Subcutaneous abdominal adipose tissue (tissue), 5 donors: ENCODE measurements around the gene NCK2.

Experiments
- H3K27ac ChIP-seq: one replicate; pipeline ENCODE4 v1.7.0; 2013; ENCODE audit warnings: low read depth, mild to moderate bottlenecking, inconsistent platforms, low read length, moderate library complexity
- H3K27me3 ChIP-seq, 5 donors: one replicate each; pipeline ENCODE4 v1.7.0; 2013; ENCODE audit warnings: low read length in 5 of 5, inconsistent platforms in 1 of 5; ENCODE audit not compliant: control insufficient read depth in 5 of 5, insufficient read depth in 4 of 5
- H3K36me3 ChIP-seq, 5 donors: one replicate each; pipeline ENCODE4 v1.7.0; 2013; ENCODE audit warnings: low read length in 5 of 5; ENCODE audit not compliant: control insufficient read depth in 5 of 5, insufficient read depth in 5 of 5
- H3K4me1 ChIP-seq, 5 donors: one replicate each; pipeline ENCODE4 v1.7.0; 2013; ENCODE audit warnings: low read length in 5 of 5, mild to moderate bottlenecking in 3 of 5, moderate library complexity in 1 of 5; ENCODE audit not compliant: control insufficient read depth in 5 of 5, insufficient read depth in 5 of 5
- H3K4me3 ChIP-seq, 5 donors: one replicate each; pipeline ENCODE4 v1.7.0; 2013; ENCODE audit warnings: low read length in 5 of 5, low read depth in 1 of 5
- H3K9ac ChIP-seq, 5 donors: one replicate each; pipeline ENCODE4 v1.7.0; 2013; ENCODE audit warnings: low read length in 5 of 5, mild to moderate bottlenecking in 4 of 5, moderate library complexity in 3 of 5
- H3K9me3 ChIP-seq, 5 donors: one replicate each; pipeline ENCODE4 v1.7.0; 2013; ENCODE audit warnings: low read length in 5 of 5; ENCODE audit not compliant: control insufficient read depth in 5 of 5
- donor health status: healthy.
- donor health status: healthy.
- donor health status: healthy.
- donor health status: healthy.
- donor health status: healthy.

The NCK2 gene

DNA sequence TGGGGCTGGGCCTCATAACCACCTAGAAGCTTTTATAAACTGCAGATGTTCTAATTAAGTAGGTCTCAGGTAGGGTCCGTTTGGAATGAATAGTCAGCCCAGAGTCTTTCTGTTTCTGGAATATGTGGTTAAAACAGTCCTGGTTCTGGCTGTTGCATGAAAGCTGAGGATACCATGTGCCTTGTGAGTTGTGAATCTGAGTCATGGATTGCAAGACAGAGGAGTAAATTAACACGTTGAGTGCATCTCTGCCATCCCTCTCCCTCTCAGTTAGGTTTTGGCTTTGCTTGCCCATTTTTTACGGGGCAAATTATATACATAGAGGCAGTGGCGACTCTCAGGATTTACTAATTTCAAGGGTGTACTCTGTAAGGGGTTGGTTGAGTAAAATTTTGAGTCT, 59.1 kb downstream of the NCK2 start:
- no peaks in the 10 kb centered on the region for H3K27me3 ChIP-seq
- no peak overlapping the region for H3K4me3 ChIP-seq
- H3K27ac ChIP-seq: no peak overlapping the region
- H3K9ac ChIP-seq: no peak overlapping the region
- peaks cover 0 to 56% (median 17%) of the 10 kb centered on the region in 5 donors for H3K4me1 ChIP-seq
- no peaks in the 10 kb centered on the region for H3K9me3 ChIP-seq
- peaks cover 0 to 3% (median 0%) of the 10 kb centered on the region in 5 donors for H3K36me3 ChIP-seq

DNA sequence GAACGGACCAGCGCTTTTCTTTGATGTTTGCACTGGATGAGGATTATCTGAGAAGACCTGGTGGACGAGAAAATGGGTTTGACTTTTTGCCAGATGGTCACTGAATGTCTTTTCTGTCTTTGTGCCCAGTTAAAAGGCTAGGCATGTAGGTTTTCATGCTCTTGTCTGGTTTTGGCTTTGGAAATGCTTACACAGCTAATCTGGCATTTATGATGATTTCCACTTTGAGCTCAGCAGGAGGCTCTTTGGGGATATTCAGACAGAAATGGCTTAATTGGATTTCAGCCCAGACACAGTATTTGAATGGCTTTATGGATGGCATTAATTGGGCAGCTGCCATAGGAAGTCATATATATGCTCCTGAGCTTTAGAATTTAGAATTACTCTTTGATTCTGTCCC, 59.6 kb downstream of the NCK2 start:
- no peak overlapping the region for H3K9ac ChIP-seq
- no peak overlapping the region for H3K4me3 ChIP-seq
- H3K4me1 ChIP-seq: peaks cover 0 to 54% (median 17%) of the 10 kb centered on the region in 5 donors
- H3K36me3 ChIP-seq: peaks cover 0 to 3% (median 0%) of the 10 kb centered on the region in 5 donors
- H3K9me3 ChIP-seq: no peaks in the 10 kb centered on the region
- no peak overlapping the region for H3K27ac ChIP-seq
- no peaks in the 10 kb centered on the region for H3K27me3 ChIP-seq

DNA sequence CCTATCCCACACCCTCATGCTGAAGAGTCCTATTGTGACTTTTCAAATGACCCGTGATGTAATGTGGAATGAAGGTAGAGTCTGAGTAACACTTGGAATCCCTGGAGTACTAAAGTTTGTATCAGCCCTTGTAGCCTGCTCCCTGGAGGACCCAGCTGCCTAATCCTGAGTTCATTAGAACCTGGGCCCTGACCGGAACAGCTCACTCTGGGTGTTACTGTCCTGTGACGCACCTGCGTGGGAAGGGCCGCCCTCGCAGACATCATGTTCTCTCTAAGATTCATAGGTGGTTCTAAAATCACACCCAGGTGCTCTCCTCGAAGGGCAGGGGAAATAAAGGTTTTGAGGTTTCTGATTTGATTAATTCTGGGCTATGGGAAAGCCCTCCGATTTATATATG, 62.3 kb downstream of the NCK2 start:
- peaks cover 0 to 37% (median 16%) of the 10 kb centered on the region in 5 donors for H3K4me1 ChIP-seq

DNA sequence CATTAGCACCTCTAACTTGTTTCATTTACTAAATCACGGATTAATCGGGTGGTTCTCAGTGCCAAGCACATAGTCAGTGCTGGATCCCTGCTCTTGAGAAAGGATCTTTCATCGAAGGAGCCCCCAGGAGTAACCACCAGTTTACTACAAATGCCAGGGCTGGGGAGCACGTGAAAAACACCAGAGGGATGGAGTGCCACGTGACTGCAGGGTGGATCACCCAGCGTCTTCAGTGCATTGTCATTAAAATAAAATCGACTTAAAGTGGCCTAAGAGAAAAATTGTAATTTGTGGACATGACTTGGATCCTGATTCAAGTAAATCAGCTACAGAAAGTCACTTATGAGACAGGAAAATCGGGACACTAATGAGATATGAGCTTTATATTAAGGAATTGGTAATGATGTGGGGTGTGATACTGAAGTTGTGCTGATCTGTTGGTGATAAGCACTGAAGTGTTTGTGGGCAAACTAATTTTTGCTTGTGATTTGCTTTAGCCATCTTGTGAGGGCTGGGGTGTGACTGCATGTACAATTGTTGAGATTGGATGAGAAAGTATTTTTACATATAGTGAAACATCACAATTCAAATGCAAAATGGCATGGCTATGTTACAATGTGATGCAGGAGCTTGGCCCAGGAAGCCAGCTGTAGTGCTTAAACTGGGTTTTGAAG, 63.8 kb downstream of the NCK2 start:
- H3K9me3 ChIP-seq: no peaks in the 10 kb centered on the region
- H3K4me3 ChIP-seq: no peak overlapping the region
- peaks cover 2 to 38% (median 21%) of the 10 kb centered on the region in 5 donors for H3K4me1 ChIP-seq
- no peak overlapping the region for H3K9ac ChIP-seq
- H3K27ac ChIP-seq: no peak overlapping the region
- H3K27me3 ChIP-seq: no peaks in the 10 kb centered on the region
- peaks cover 0 to 2% (median 0%) of the 10 kb centered on the region in 5 donors for H3K36me3 ChIP-seq

More for the DNA sequence above, 62.3 kb downstream of the NCK2 start:
- no peak overlapping the region for H3K27ac ChIP-seq
- H3K4me3 ChIP-seq: no peak overlapping the region
- H3K27me3 ChIP-seq: no peaks in the 10 kb centered on the region
- no peak overlapping the region for H3K9ac ChIP-seq
- H3K9me3 ChIP-seq: no peaks in the 10 kb centered on the region
- H3K36me3 ChIP-seq: peaks cover 0 to 3% (median 0%) of the 10 kb centered on the region in 5 donors

DNA sequence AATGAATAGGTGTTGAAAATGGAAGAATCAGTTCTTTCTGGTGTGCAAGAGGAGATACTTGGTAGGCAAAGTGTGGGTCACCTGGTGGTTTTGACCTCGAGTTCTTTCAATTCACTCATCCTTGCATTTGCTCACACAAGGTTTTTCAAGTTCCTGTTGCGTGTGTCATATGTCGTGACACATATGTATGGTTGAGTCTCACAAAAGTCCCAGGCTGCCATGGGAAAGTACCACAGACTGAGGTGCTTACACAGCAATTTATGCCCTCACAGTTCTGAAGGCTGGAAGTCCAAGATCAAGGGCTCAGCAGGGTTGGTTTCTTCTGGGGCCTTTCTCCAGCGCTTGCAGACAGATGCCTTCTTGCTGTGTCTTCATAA, 64.4 kb downstream of the NCK2 start:
- Histone ChIP-seq H3K36me3 (peaks cover 0 to 2% (median 0%) of the 10 kb centered on the region in 5 donors), H3K9ac (no peak overlapping the region), H3K27me3 (no peaks in the 10 kb centered on the region), H3K27ac (no peak overlapping the region), H3K9me3 (no peaks in the 10 kb centered on the region), H3K4me3 (no peak overlapping the region), H3K4me1 (peaks cover 2 to 33% (median 19%) of the 10 kb centered on the region in 5 donors)

DNA sequence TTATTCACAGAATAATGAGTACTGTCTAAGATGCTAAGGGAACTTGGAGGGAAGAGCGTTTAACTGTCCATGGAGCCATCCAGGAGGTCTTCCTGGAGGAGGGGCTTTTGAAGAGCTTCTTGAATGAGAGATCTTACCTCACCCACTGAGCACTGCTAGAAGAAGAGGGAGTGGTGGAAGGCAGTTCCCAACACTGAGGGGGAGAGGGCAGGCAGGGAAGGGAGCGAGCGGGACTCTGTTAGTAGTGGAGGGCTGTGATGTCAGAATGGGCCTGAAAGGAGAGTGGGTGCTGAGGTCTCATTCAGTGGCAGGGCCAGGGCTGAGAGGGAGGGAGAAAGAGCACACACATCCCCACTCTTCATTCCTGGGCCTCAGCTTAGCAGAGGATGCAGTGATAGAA, 65.0 kb downstream of the NCK2 start:
- Histone ChIP-seq H3K36me3 (peaks cover 0 to 2% (median 0%) of the 10 kb centered on the region in 5 donors), H3K27me3 (no peaks in the 10 kb centered on the region), H3K4me3 (no peak overlapping the region), H3K9ac (no peak overlapping the region), H3K27ac (no peak overlapping the region), H3K9me3 (no peaks in the 10 kb centered on the region), H3K4me1 (peaks cover 2 to 27% (median 21%) of the 10 kb centered on the region in 5 donors)

DNA sequence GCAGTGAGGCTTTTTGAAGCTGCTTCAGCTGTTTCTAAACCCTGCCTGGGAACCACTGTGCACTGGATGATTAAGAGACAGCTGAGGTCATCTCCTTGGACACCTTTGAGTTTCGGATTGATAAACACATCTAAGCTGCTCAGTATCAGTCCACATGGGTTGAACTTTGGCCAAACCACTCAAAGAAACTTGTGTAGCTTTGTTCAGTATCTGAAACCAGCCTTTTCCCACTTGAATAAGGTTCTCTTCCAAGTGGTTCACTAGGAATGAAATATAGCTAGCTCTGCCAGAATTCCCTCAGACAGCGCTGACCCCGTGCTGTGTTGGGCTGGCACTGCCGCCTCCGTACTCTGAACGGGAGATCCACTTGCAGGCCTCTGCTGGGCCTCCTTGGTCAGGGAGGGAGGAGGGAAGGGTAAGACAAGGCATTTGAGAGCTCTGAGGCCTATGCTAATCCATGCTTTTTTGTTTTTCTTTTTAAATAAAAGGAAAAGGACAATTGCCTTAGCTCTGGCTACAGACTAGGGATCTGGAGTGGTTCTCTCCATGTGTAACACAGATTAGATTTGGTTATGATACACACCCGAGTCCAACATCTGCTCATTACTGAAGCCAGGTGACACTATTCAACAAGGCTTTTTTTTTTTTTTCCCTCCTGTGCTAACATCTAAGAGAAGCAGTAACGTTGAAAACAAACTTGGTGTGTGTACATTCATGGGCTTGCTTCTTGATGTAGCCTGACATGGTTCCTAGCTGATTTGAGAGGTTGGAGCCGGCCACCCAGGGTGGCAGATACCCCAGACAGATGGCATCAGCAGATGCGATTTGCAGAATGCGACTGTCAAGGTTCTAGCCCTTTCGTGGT, 67.7 kb downstream of the NCK2 start:
- Histone ChIP-seq H3K9me3 (no peaks in the 10 kb centered on the region), H3K27ac (no peak overlapping the region), H3K9ac (peak overlapping the region in 1 of 5 donors; percentile 27), H3K36me3 (peaks cover 2 to 10% (median 7%) of the 10 kb centered on the region in 5 donors), H3K4me1 (peaks cover 2 to 23% (median 20%) of the 10 kb centered on the region in 5 donors), H3K4me3 (no peak overlapping the region), H3K27me3 (no peaks in the 10 kb centered on the region)

DNA sequence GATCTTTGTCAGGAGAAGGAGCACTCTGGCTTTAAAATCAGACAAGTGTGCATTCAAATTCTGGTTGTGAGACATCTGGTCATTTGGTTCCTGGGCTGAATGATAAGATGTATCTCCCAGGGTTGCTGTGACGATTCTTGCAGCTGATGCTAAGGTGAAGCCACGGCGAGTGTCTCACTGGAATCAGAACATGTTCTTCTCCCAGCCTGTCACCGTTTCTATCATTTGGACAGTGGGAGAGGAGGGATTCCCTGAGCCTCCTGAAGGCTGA, 68.3 kb downstream of the NCK2 start:
- no peak overlapping the region for H3K9ac ChIP-seq
- H3K4me1 ChIP-seq: peaks cover 2 to 23% (median 19%) of the 10 kb centered on the region in 5 donors

DNA sequence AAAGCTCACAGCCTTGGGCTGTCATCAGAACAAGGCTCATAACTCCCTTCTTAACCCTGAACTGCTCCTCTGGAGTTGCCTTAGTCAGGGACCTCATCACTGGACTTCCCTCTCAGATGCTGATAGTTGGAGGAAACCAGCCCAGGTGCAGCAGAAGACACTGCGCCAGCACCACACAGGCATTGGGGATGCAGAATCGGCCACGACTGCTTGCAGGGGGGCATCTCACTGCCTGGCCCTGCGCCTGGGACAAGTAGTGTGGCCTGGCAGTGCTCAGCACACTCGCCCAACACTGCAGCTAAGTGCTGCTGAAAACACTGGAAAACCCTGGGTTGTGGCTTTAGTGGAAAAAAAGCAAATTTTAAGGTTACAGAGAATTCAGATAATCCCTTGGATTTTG, 68.7 kb downstream of the NCK2 start:
- Histone ChIP-seq H3K36me3 (peaks cover 2 to 10% (median 7%) of the 10 kb centered on the region in 5 donors), H3K9me3 (no peaks in the 10 kb centered on the region), H3K4me1 (peaks cover 2 to 23% (median 19%) of the 10 kb centered on the region in 5 donors), H3K4me3 (no peak overlapping the region), H3K27me3 (no peaks in the 10 kb centered on the region), H3K27ac (no peak overlapping the region), H3K9ac (no peak overlapping the region)

More for the DNA sequence above, 68.3 kb downstream of the NCK2 start:
- H3K27ac ChIP-seq: no peak overlapping the region
- H3K4me3 ChIP-seq: no peak overlapping the region
- H3K9me3 ChIP-seq: no peaks in the 10 kb centered on the region
- H3K27me3 ChIP-seq: no peaks in the 10 kb centered on the region
- peaks cover 2 to 10% (median 7%) of the 10 kb centered on the region in 5 donors for H3K36me3 ChIP-seq

DNA sequence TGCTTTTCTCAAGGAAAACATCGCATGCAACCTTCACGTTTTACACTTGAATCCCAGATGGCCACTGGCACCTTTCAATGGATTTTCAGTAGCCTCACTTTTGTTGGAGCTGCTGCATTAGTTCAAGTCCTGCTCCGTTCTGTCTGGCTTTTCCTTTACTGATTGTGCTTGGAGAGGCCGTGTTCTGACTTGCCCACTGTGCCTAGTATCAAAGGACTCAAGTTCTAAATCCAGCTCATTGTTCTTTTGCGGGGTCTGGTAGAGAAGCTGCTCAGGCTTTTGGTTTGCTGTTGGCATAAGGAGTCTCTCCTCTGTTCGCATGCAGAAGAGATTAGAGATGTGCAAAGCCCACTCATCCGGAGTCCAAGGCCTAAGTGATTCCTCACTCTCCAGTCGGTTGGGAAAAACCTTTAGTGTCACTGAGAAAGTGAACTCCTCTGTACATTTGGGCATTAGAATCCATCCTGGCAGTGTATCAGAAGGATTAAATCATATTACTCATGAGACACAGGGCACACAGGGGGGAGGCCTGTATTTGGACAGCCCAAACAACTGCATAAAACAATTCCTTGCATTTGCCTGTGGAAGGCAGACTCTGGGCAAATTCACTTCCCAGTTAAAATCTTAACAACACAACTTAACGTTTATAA, 69.7 kb downstream of the NCK2 start:
- Histone ChIP-seq H3K4me3 (no peak overlapping the region), H3K4me1 (peaks cover 2 to 23% (median 19%) of the 10 kb centered on the region in 5 donors), H3K27me3 (no peaks in the 10 kb centered on the region), H3K9me3 (no peaks in the 10 kb centered on the region), H3K36me3 (peaks cover 3 to 10% (median 7%) of the 10 kb centered on the region in 5 donors), H3K9ac (no peak overlapping the region), H3K27ac (no peak overlapping the region)
